GM10248 (cell line): Measurements from ENCODE around the gene CHST9.
"Not testable (repeated sequence)": the region's sequence is repeated elsewhere in the genome, so short reads cannot be mapped to it uniquely, and the experiment has no call there.

Experiments used
- CTCF ChIA-PET: fragments of 300-600 bp; sonication (Branson Sonifier 250); formaldehyde crosslinking; extraction: SDS; loops from one replicate; lab custom pipeline; 2021; ENCODE audit warnings: antibody characterized with exemption; lab: Yijun Ruan, JAX
- POLR2A ChIA-PET: fragments of 350-650 bp; sonication (Branson Sonifier 250); formaldehyde crosslinking; extraction: SDS; loops from one replicate; lab custom pipeline; 2020; ENCODE audit warnings: antibody characterized with exemption; lab: Yijun Ruan, JAX
- DNase-seq: peaks from one replicate; pipeline ENCODE4 v3.0.0; 2012; ENCODE audit errors: extremely low spot score
- TF ChIP-seq, protein P1 (sequence below): IDR thresholded peaks from 2 replicates; pipeline ENCODE4 v1.5.1; 2012; ENCODE audit warnings: mild to moderate bottlenecking, low read depth; ENCODE audit errors: extremely low read depth, missing control alignments, control extremely low read depth

The CHST9 gene

GRCh38 chr18:27113358-27113757 lies 71.8 kb downstream of the CHST9 start:
- no peak for DNase-seq
- TF ChIP-seq, protein P1, sequence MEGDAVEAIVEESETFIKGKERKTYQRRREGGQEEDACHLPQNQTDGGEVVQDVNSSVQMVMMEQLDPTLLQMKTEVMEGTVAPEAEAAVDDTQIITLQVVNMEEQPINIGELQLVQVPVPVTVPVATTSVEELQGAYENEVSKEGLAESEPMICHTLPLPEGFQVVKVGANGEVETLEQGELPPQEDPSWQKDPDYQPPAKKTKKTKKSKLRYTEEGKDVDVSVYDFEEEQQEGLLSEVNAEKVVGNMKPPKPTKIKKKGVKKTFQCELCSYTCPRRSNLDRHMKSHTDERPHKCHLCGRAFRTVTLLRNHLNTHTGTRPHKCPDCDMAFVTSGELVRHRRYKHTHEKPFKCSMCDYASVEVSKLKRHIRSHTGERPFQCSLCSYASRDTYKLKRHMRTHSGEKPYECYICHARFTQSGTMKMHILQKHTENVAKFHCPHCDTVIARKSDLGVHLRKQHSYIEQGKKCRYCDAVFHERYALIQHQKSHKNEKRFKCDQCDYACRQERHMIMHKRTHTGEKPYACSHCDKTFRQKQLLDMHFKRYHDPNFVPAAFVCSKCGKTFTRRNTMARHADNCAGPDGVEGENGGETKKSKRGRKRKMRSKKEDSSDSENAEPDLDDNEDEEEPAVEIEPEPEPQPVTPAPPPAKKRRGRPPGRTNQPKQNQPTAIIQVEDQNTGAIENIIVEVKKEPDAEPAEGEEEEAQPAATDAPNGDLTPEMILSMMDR, result no peak
- CTCF ChIA-PET, result interaction anchor here (1.1 to 1.2 kb wide), 2 partner anchors 9 to 24 kb away, joined by 3 to 6 read pairs; no protein-coding TSS in a partner anchor
- POLR2A ChIA-PET, result no interaction called here

- POLR2A ChIA-PET, result no interaction called here
- CTCF ChIA-PET, result no interaction called here
- TF ChIP-seq, protein P1, result no peak
- no peak for DNase-seq
Measured at GRCh38 chr18:27110319-27110718, 74.8 kb downstream of the CHST9 start.

- ChIA-PET POLR2A (interaction anchor here (0.7 kb wide), 1 partner anchor 45 kb away, joined by 3 read pairs; no protein-coding TSS in a partner anchor), CTCF (no interaction called here)
- TF ChIP-seq, protein P1, result no peak
- DNase-seq, result no peak
Measured at GRCh38 chr18:27109451-27109850, 75.7 kb downstream of the CHST9 start.

- ChIA-PET CTCF (no interaction called here), POLR2A (no interaction called here)
- TF ChIP-seq, protein P1, result no peak
- DNase-seq, result no peak
Measured at GRCh38 chr18:27108842-27109241, 76.3 kb downstream of the CHST9 start.

DNA sequence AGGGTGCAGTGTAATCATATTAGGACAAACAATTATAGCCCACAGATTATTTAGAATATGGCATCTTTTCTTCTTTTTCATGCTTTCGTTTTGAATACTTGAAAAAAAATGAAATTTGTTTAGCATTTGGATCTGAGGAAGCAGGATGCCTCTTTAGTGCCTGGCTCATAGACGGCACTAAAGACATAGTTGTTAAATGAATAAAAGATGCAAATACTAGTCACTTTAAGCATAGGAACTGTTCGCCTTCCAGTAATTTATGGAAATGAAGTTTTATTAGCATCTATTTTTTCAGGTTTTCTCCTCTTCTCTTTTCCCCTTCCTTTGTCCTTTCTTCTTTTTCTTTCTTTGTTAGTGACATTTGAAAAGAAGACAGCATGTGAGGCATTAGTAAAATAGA lies 80.4 kb downstream of the CHST9 start:
- CTCF ChIA-PET, result no interaction called here

DNA sequence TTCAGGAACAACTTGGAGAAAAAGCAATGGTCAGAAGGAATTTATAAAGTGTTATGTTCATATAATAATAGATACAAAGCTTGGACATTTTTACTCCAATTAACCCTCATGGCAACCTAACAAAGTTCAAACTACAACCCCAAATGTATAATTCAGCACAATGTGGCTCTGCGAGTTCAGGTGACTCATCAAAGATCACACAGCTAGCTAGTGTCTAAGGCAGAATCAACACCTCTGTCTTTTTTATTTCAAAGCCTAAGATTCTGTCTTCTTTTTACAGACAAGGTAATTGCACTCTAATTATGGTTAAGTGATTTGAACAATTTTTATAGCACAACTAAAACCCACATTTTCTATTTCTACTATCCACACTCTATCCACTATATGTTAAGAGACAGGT lies 90.5 kb downstream of the CHST9 start:
- TF ChIP-seq, protein P1, result no peak
- no peak for DNase-seq
- POLR2A ChIA-PET, result no interaction called here
- CTCF ChIA-PET, result no interaction called here

More for the DNA sequence above, 80.4 kb downstream of the CHST9 start:
- POLR2A ChIA-PET, result no interaction called here
- TF ChIP-seq, protein P1, result no peak
- DNase-seq, result no peak

DNA sequence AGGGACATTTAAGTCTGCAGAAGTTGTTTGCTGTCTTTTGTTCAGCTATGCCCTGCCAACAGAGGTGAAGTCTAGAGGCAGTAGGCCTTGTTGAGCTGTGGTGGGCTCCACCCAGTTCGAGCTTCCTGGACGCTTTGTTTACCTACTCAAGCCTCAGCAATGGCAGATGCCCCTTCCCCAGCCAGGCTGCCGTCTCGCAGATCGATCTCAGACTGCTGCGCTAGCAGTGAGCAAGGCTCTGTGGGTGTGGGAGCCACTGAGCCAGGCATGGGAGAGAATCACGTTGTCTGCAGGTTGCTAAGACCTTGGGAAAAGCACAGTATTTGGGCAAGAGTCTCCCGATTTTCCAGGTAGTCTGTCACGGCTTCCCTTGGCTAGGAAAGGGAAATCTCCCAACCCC lies 91.8 kb downstream of the CHST9 start:
- DNase-seq, POLR2A ChIA-PET, CTCF ChIA-PET: not testable (repeated sequence)
